Right lobe of liver (tissue), 6 donors: Measurements from ENCODE around the gene MEIKIN. TPM values are rescaled to one million over a fixed set of nuclear protein-coding genes. Genes with fewer than 3 reads are reported as not detected.
"Not testable (repeated sequence)": the region's sequence is repeated elsewhere in the genome, so short reads cannot be mapped to it uniquely, and the experiment has no call there.

ENCODE experiments used
- ATAC-seq, 4 donors: fragments of 200-7000 bp; cut with Tn5 transposase; one replicate each; pipeline ENCODE4 v1.9.1; 2020; ENCODE audit warnings: mild to moderate bottlenecking in 4 of 4, moderate library complexity in 4 of 4
- DNase-seq, 3 donors: peaks; one replicate each; pipeline ENCODE4 v3.0.0-alpha.2; 2020
- H3K27ac ChIP-seq, 3 donors: fragments of 200-600 bp; one replicate each; pipeline ENCODE4 v1.8.0; 2022
- H3K27me3 ChIP-seq, 2 donors: fragments of 200-600 bp; one replicate each; pipeline ENCODE4 v1.8.0; 2022
- H3K36me3 ChIP-seq, 4 donors: fragments of 200-600 bp; sonication (generic) in 1 of 4; one replicate each; pipeline versions ENCODE4 v1.5.1 to v1.8.0; 2017 to 2022; ENCODE audit warnings: control low read depth in 1 of 4
- H3K4me1 ChIP-seq, 4 donors: fragments of 200-600 bp; sonication (generic) in 1 of 4; one replicate each; pipeline versions ENCODE4 v1.5.1 to v1.8.0; 2017 to 2022; ENCODE audit warnings: control low read depth in 1 of 4
- H3K4me3 ChIP-seq, 3 donors: fragments of 200-600 bp; one replicate each; pipeline ENCODE4 v1.8.0; 2022
- H3K9me3 ChIP-seq, 4 donors: fragments of 200-600 bp; sonication (generic) in 1 of 4; one replicate each; pipeline versions ENCODE4 v1.5.1 to v1.8.0; 2017 to 2022; ENCODE audit warnings: control low read depth in 1 of 4
- CTCF ChIP-seq, 4 donors: fragments of 200-600 bp in 3 of 4; fragments of 450-650 bp in 1 of 4; IDR thresholded peaks; one replicate each; pipeline versions ENCODE4 v1.5.1 to v1.8.0; 2016 to 2022; ENCODE audit warnings: antibody characterized with exemption in 4 of 4, mild to moderate bottlenecking in 2 of 4
- POLR2A ChIP-seq: fragments of 450-650 bp; IDR thresholded peaks from one replicate; pipeline ENCODE4 v1.6.1; 2017; ENCODE audit warnings: antibody characterized with exemption, mild to moderate bottlenecking
- WGBS: methylation state at CpG from one replicate; pipeline ENCODE4 v1.1.6; 2018; ENCODE audit warnings: low coverage, low lambda C conversion rate; ENCODE audit not compliant: insufficient coverage; ENCODE audit errors: missing lambda C conversion rate; 5-methylcytosine and 5-hydroxymethylcytosine counted together
- intact Hi-C, 2 donors: fragments of 100-400 bp; cut with DNase I; formaldehyde crosslinking; loops; one replicate each; pipeline versions ENCODE4 v1.11.2 to v1.14.1; 2022
- total RNA-seq, 6 experiments: library from RNA; depleted of rRNA in 2 of 6; stranded (reverse); fragments of >200 nt in 2 of 6; fragmentation: NEBNext Ultra II Directional in 3 of 6; extraction: Animal tissue kit (Norgen Biotek cat#: 25700) in 3 of 6; gene quantifications; one replicate each; pipeline versions ENCODE4 v1.1.0 to v1.2.4, GENCODE V29; 2016 to 2023
- donor health status: DM: no; HTN: yes; CAD: no.
- donor health status: DM: no; HTN: no; CAD: no.
- donor health status: DM: no; HTN: no; CAD: no.
- donor health status: DM: no; HTN: yes; CAD: no.
- donor health status: DM: no; HTN: yes; CAD: no.

The MEIKIN gene
- total RNA-seq, 6 experiments from 2014 or later, result 0.55 TPM; not detected in 5

DNA sequence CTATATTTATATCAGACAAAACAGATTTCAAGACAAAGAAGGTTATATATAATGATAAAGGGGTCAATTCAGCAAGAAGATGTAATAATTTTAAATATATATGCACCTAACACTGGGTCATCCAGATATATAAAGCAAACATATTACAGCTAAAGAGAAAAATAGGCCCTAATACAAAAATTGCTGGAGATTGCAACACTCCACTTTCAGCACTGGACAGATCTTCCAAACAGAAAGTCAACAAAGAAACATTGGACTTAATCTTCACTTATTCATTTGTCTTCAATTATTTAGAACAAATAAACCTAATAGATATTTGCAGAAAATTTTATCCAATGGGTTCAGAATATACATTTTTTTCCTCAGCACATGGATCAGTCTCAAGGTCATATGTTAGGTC, 45.8 kb downstream of the MEIKIN start:
- no peak for DNase-seq
- Histone ChIP-seq H3K4me1 (no peaks in the 10 kb centered on the region), H3K9me3 (no peaks in the 10 kb centered on the region), H3K4me3 (no peak overlapping the region), H3K36me3 (no peaks in the 10 kb centered on the region), H3K27ac (no peak overlapping the region), H3K27me3 (no peaks in the 10 kb centered on the region)
- intact Hi-C loops, result no loop called here
- TF ChIP-seq POLR2A, result no peak
- no peak for ATAC-seq

- no peak for TF ChIP-seq CTCF (IDR thresholded peaks at IDR 0.05)
- TF ChIP-seq POLR2A, result no peak
Measured at GRCh38 chr5:131883984-131884383, 61.5 kb downstream of the MEIKIN start.

DNA sequence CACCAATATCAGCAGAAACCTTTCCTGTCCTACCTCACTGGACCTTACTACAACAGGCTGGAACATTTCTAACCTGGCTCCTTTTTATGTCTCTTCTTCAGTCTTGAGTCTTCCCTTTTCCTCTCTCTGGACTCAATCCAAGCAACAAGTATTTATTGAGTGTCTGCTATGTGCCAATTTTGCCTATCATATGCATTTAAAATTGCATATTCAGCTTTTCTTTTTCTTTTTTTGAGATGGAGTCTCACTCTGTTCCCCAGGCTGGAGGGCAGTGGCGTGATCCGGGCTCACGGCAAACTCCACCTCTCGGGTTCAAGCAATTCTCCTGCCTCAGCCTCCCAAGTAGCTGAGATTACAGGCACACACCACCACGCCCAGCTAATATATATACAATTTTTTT, 65.8 kb downstream of the MEIKIN start:
- 100% methylated on average over 2 of the region's 5 CpGs for WGBS
- TF ChIP-seq POLR2A, result no peak
- TF ChIP-seq CTCF (IDR thresholded peaks at IDR 0.05), result no peak
- H3K4me3 ChIP-seq, result no peak overlapping the region
- no peaks in the 10 kb centered on the region for H3K9me3 ChIP-seq
- no peaks in the 10 kb centered on the region for H3K36me3 ChIP-seq
- intact Hi-C loops, result no loop called here
- no peak overlapping the region for H3K27ac ChIP-seq
- no peak for DNase-seq
- no peaks in the 10 kb centered on the region for H3K27me3 ChIP-seq
- no peaks in the 10 kb centered on the region for H3K4me1 ChIP-seq
- ATAC-seq, result no peak

More at GRCh38 chr5:131883984-131884383, 61.5 kb downstream of the MEIKIN start:
- DNase-seq (no peak), ATAC-seq (no peak)
- no peak overlapping the region for H3K4me3 ChIP-seq
- no peaks in the 10 kb centered on the region for H3K36me3 ChIP-seq
- no peaks in the 10 kb centered on the region for H3K9me3 ChIP-seq
- no peaks in the 10 kb centered on the region for H3K4me1 ChIP-seq
- H3K27ac ChIP-seq, result no peak overlapping the region
- WGBS, result 84% methylated on average over 4 of the region's 5 CpGs
- H3K27me3 ChIP-seq, result no peaks in the 10 kb centered on the region
- intact Hi-C loops, result no loop called here

DNA sequence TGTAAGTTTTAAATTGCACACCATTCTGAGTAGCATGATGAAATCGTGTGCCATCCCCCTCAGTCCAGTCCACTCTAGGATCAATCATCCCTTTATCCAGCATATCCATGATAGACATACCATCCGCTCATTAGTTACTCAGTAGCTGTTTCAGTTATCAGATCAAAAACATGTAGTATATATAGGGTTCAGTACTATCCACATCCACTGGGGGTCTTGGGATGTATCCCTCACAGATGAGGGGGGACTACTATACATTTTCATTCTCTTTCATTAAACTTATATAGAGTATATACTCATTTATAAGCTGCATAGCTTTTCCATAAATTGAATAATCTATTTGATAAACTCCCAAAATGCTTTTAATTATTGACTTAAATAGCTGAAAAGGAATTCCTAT, 67.6 kb downstream of the MEIKIN start:
- TF ChIP-seq CTCF (IDR thresholded peaks at IDR 0.05) (no peak), POLR2A (no peak)
- Histone ChIP-seq H3K27me3 (no peaks in the 10 kb centered on the region), H3K4me1 (no peaks in the 10 kb centered on the region), H3K36me3 (no peaks in the 10 kb centered on the region), H3K27ac (no peak overlapping the region), H3K4me3 (no peak overlapping the region), H3K9me3 (no peaks in the 10 kb centered on the region)
- intact Hi-C loops, result no loop called here
- ATAC-seq, result no peak
- no peak for DNase-seq
- WGBS, result 80% methylated on average over 1 of the region's 2 CpGs

GRCh38 chr5:131871251-131871650, 74.2 kb downstream of the MEIKIN start:
- intact Hi-C loops, H3K27me3 ChIP-seq, H3K4me3 ChIP-seq, H3K9me3 ChIP-seq, DNase-seq, H3K36me3 ChIP-seq, H3K4me1 ChIP-seq, H3K27ac ChIP-seq, ATAC-seq: not testable (repeated sequence)
- 80% methylated on average over 1 of the region's 12 CpGs for WGBS

- H3K27ac ChIP-seq, result no peak overlapping the region
- H3K36me3 ChIP-seq, result no peaks in the 10 kb centered on the region
- DNase-seq (no peak), ATAC-seq (no peak)
- intact Hi-C loops, result no loop called here
- 20% methylated on average over 2 of the region's 2 CpGs for WGBS
- H3K4me1 ChIP-seq, result no peaks in the 10 kb centered on the region
- no peaks in the 10 kb centered on the region for H3K27me3 ChIP-seq
- peaks cover 0 to 4% (median 0%) of the 10 kb centered on the region in 4 donors for H3K9me3 ChIP-seq
- TF ChIP-seq CTCF (IDR thresholded peaks at IDR 0.05) (no peak), POLR2A (no peak)
- no peak overlapping the region for H3K4me3 ChIP-seq
Measured at GRCh38 chr5:131867524-131867923, 77.9 kb downstream of the MEIKIN start.
